ENCODE data around the gene OR2A7. TPM values are rescaled to one million over a fixed set of nuclear protein-coding genes. Genes with fewer than 3 reads are reported as not detected.
"Not testable (repeated sequence)": the region's sequence is repeated elsewhere in the genome, so short reads cannot be mapped to it uniquely, and the experiment has no call there.

OR2A7 gene
- total and polyA plus RNA-seq, 10 of the 15 experiments (the other 5 are each of a cell fraction or from before 2014, with no cell fraction given), result 0.34 to 2.3 (median 0.89) TPM

- H3K27ac ChIP-seq (ENCODE audit: control insufficient read depth, insufficient read depth); H4K20me1 ChIP-seq (ENCODE audit: control insufficient read depth, insufficient read depth); CTCF ChIA-PET; H2AFZ ChIP-seq (ENCODE audit: control insufficient read depth, low read depth, low read length); POLR2A ChIA-PET; H3K79me2 ChIP-seq (ENCODE audit: control insufficient read depth, insufficient read depth, low read length); FAIRE-seq; H3K27me3 ChIP-seq (replicated peaks in 1 of 2; ENCODE audit: control insufficient read depth in 2 of 2, insufficient read depth in 2 of 2, low read length in 1 of 2); DNase-seq (ENCODE audit: low read depth, low spot score); H3K36me3 ChIP-seq (ENCODE audit: control insufficient read depth in 2 of 2, insufficient read depth in 2 of 2, low read length in 1 of 2); SMC1A ChIA-PET (ENCODE audit: uncharacterized antibody, unreplicated experiment); BruUV-seq (replicated peaks); H3K4me1 ChIP-seq (ENCODE audit: control insufficient read depth, insufficient read depth, low read length); H3K4me2 ChIP-seq (ENCODE audit: control insufficient read depth, insufficient read depth); in situ Hi-C loops (cut with MboI); H3K9ac ChIP-seq (ENCODE audit: control insufficient read depth, insufficient read depth, low read length); H3K4me3 ChIP-seq; intact Hi-C loops (cut with micrococcal nuclease; ENCODE audit: unreplicated experiment); RAD21 ChIA-PET (ENCODE audit: unreplicated experiment); H3K9me3 ChIP-seq (replicated peaks; ENCODE audit: control insufficient read depth, insufficient read depth, low read length): not testable (repeated sequence)
- peak; percentile 44 for ATAC-seq
- no CpG with 5 or more reads among the region's 1 CpG for WGBS (ENCODE audit: insufficient coverage, insufficient replicate concordance, low lambda C conversion rate, missing lambda C conversion rate)
Measured at GRCh38 chr7:144247674-144248330, 16.8 kb downstream of the OR2A7 start.

GRCh38 chr7:144246967-144247366 lies 17.6 kb downstream of the OR2A7 start:
- ATAC-seq; H3K36me3 ChIP-seq (ENCODE audit: control insufficient read depth in 2 of 2, insufficient read depth in 2 of 2, low read length in 1 of 2); DNase-seq (ENCODE audit: low read depth, low spot score); POLR2A ChIA-PET; FAIRE-seq; H3K4me1 ChIP-seq (ENCODE audit: control insufficient read depth, insufficient read depth, low read length); H3K4me3 ChIP-seq; H3K27ac ChIP-seq (ENCODE audit: control insufficient read depth, insufficient read depth); SMC1A ChIA-PET (ENCODE audit: uncharacterized antibody, unreplicated experiment); BruUV-seq (replicated peaks); H3K9me3 ChIP-seq (replicated peaks; ENCODE audit: control insufficient read depth, insufficient read depth, low read length); H3K4me2 ChIP-seq (ENCODE audit: control insufficient read depth, insufficient read depth); CTCF ChIA-PET; H3K79me2 ChIP-seq (ENCODE audit: control insufficient read depth, insufficient read depth, low read length); H4K20me1 ChIP-seq (ENCODE audit: control insufficient read depth, insufficient read depth); H3K27me3 ChIP-seq (replicated peaks in 1 of 2; ENCODE audit: control insufficient read depth in 2 of 2, insufficient read depth in 2 of 2, low read length in 1 of 2); in situ Hi-C loops (cut with MboI); RAD21 ChIA-PET (ENCODE audit: unreplicated experiment); H3K9ac ChIP-seq (ENCODE audit: control insufficient read depth, insufficient read depth, low read length); H2AFZ ChIP-seq (ENCODE audit: control insufficient read depth, low read depth, low read length); intact Hi-C loops (cut with micrococcal nuclease; ENCODE audit: unreplicated experiment): not testable (repeated sequence)
- WGBS (ENCODE audit: insufficient coverage, insufficient replicate concordance, low lambda C conversion rate, missing lambda C conversion rate), result no CpG with 5 or more reads among the region's 5 CpGs

- H3K79me2 ChIP-seq (ENCODE audit: control insufficient read depth, insufficient read depth, low read length); intact Hi-C loops (cut with micrococcal nuclease; ENCODE audit: unreplicated experiment); in situ Hi-C loops (cut with MboI); H3K9me3 ChIP-seq (replicated peaks; ENCODE audit: control insufficient read depth, insufficient read depth, low read length); H3K4me2 ChIP-seq (ENCODE audit: control insufficient read depth, insufficient read depth); H3K27ac ChIP-seq (ENCODE audit: control insufficient read depth, insufficient read depth); H3K4me1 ChIP-seq (ENCODE audit: control insufficient read depth, insufficient read depth, low read length); DNase-seq (ENCODE audit: low read depth, low spot score); CTCF ChIA-PET; H3K9ac ChIP-seq (ENCODE audit: control insufficient read depth, insufficient read depth, low read length); H4K20me1 ChIP-seq (ENCODE audit: control insufficient read depth, insufficient read depth); RAD21 ChIA-PET (ENCODE audit: unreplicated experiment); FAIRE-seq; H2AFZ ChIP-seq (ENCODE audit: control insufficient read depth, low read depth, low read length); SMC1A ChIA-PET (ENCODE audit: uncharacterized antibody, unreplicated experiment); H3K36me3 ChIP-seq (ENCODE audit: control insufficient read depth in 2 of 2, insufficient read depth in 2 of 2, low read length in 1 of 2); H3K27me3 ChIP-seq (replicated peaks in 1 of 2; ENCODE audit: control insufficient read depth in 2 of 2, insufficient read depth in 2 of 2, low read length in 1 of 2); H3K4me3 ChIP-seq; POLR2A ChIA-PET; BruUV-seq (replicated peaks): not testable (repeated sequence)
- no CpG with 5 or more reads among the region's 2 CpGs for WGBS (ENCODE audit: insufficient coverage, insufficient replicate concordance, low lambda C conversion rate, missing lambda C conversion rate)
- peak; percentile 30; the same call in 2 of the 3 replicates for ATAC-seq
Measured at GRCh38 chr7:144245372-144245771, 19.2 kb downstream of the OR2A7 start.

GRCh38 chr7:144239365-144239764 lies 25.2 kb downstream of the OR2A7 start, which contains the start of gene OR2A42:
OR2A42 (minus strand) TSS chr7:144239605; CDS start chr7:144232843, 6,762 bp downstream.
- H3K27me3 ChIP-seq (replicated peaks in 1 of 2; ENCODE audit: control insufficient read depth in 2 of 2, insufficient read depth in 2 of 2, low read length in 1 of 2); BruUV-seq (replicated peaks); FAIRE-seq; H3K27ac ChIP-seq (ENCODE audit: control insufficient read depth, insufficient read depth); intact Hi-C loops (cut with micrococcal nuclease; ENCODE audit: unreplicated experiment); H3K4me2 ChIP-seq (ENCODE audit: control insufficient read depth, insufficient read depth); RAD21 ChIA-PET (ENCODE audit: unreplicated experiment); H3K79me2 ChIP-seq (ENCODE audit: control insufficient read depth, insufficient read depth, low read length); ATAC-seq; H4K20me1 ChIP-seq (ENCODE audit: control insufficient read depth, insufficient read depth); H2AFZ ChIP-seq (ENCODE audit: control insufficient read depth, low read depth, low read length); H3K36me3 ChIP-seq (ENCODE audit: control insufficient read depth in 2 of 2, insufficient read depth in 2 of 2, low read length in 1 of 2); H3K9ac ChIP-seq (ENCODE audit: control insufficient read depth, insufficient read depth, low read length); H3K9me3 ChIP-seq (replicated peaks; ENCODE audit: control insufficient read depth, insufficient read depth, low read length); DNase-seq (ENCODE audit: low read depth, low spot score); in situ Hi-C loops (cut with MboI); H3K4me3 ChIP-seq; POLR2A ChIA-PET; CTCF ChIA-PET; SMC1A ChIA-PET (ENCODE audit: uncharacterized antibody, unreplicated experiment); H3K4me1 ChIP-seq (ENCODE audit: control insufficient read depth, insufficient read depth, low read length): not testable (repeated sequence)
- 73% methylated on average over 1 of the region's 2 CpGs for WGBS (ENCODE audit: insufficient coverage, insufficient replicate concordance, low lambda C conversion rate, missing lambda C conversion rate)
